Erythroblast (primary cell): ENCODE results near the gene PGPEP1.

ENCODE experiments used
- GATA1 ChIP-seq: IDR thresholded peaks from 2 replicates; pipeline ENCODE4 v1.6.1; 2011; ENCODE audit warnings: low read depth, mild to moderate bottlenecking, control low read depth, low read length, moderate library complexity
- POLR2A ChIP-seq: IDR thresholded peaks from 2 replicates; pipeline ENCODE4 v1.6.1; 2011; ENCODE audit warnings: mild to moderate bottlenecking, low read length

DNA sequence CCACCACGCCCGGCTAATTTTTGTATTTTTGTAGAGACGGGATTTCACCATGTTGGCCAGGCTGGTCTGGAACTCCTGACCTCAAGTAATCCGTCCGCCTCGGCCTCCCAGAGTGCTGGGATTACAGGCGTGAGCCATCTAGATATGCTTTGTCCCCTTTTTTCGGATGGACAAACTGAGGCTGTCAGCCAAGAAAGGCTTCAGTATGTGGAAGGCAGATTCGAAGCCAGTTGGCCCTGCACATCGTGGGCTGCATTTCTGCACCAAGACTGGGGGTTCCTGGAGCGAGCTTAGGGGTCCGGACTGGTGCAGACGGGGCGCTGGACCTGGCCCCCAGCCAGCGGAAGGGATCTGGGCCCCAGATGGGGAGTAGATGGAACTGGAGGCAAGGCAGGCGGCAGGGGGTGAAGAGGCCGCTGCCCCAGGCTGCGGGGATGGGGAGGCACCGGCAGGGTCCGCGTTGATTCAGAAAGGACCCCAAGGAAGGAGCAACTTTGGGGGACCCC is 49.3 kb upstream of the PGPEP1 start:
- no peak for TF ChIP-seq POLR2A
- no peak for TF ChIP-seq GATA1
